Urinary bladder (tissue), 4 donors: Measurements from ENCODE around the gene CBFA2T2. TPM values are rescaled to one million over a fixed set of nuclear protein-coding genes. Genes with fewer than 3 reads are reported as not detected.
A peak's percentile ranks its signal among the peaks of the same experiment; 100 is the strongest.

Experiments
- DNase-seq: peaks from one replicate; pipeline ENCODE4 v3.0.0-alpha.2; 2015; ENCODE audit errors: extremely low spot score
- H3K27ac ChIP-seq: one replicate; pipeline ENCODE4 v1.5.1; 2013; ENCODE audit warnings: low read depth, mild to moderate bottlenecking, moderate library complexity
- H3K36me3 ChIP-seq: one replicate; pipeline ENCODE4 v1.6.1; 2013; ENCODE audit warnings: mild to moderate bottlenecking, moderate library complexity; ENCODE audit not compliant: insufficient read depth
- H3K4me1 ChIP-seq: one replicate; pipeline ENCODE4 v1.6.1; 2013; ENCODE audit warnings: mild to moderate bottlenecking, moderate library complexity; ENCODE audit not compliant: insufficient read depth
- H3K4me3 ChIP-seq: one replicate; pipeline ENCODE4 v1.5.1; 2013; ENCODE audit warnings: low read depth, low read length
- WGBS: extraction: QIAGEN DNeasy Blood & Tissue Kit; methylation state at CpG from one replicate; pipeline ENCODE4 v1.1.7; 2013; 5-methylcytosine and 5-hydroxymethylcytosine counted together
- polyA plus RNA-seq: library from polyadenylated mRNA; stranded (reverse); fragments of 200-250 nt; gene quantifications from one replicate; pipeline ENCODE4 v1.2.3, GENCODE V29; 2013
- total RNA-seq: library from RNA; depleted of rRNA; stranded (reverse); fragments of >200 nt; gene quantifications from one replicate; pipeline ENCODE4 v1.2.3, GENCODE V29; 2014
- donor health status: healthy with polysubstance abuse.
- donor health status: healthy.

CBFA2T2 gene
- total and polyA plus RNA-seq, 2 donors = 12.5 to 16.0 TPM

DNA sequence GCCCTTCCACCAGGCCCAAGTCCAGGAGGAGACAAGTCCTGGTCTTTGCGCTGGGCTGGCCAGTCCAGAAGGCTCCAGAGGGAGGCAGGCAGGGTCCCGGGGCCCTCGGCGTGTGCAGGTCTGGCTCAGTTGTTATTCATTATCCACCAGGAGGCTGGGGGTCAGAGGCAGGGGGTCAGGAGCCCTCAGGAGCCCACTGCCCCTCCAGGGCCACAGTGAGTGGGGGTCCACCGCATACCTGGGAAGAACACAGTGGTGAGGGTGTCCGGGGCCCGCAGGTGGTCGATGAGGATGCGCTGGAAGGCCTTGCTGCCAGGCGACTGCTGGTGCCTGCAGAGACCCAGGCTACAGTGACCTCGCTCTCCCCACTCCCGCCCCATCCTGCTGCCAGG is 167.8 kb downstream of the CBFA2T2 start:
- Histone ChIP-seq H3K36me3 (peaks cover 6% of the 10 kb centered on the region), H3K4me1 (no peaks in the 10 kb centered on the region), H3K4me3 (no peak overlapping the region), H3K27ac (no peak overlapping the region)
- DNase-seq = no peak
- WGBS = 94% methylated on average over 12 of the region's 12 CpGs

DNA sequence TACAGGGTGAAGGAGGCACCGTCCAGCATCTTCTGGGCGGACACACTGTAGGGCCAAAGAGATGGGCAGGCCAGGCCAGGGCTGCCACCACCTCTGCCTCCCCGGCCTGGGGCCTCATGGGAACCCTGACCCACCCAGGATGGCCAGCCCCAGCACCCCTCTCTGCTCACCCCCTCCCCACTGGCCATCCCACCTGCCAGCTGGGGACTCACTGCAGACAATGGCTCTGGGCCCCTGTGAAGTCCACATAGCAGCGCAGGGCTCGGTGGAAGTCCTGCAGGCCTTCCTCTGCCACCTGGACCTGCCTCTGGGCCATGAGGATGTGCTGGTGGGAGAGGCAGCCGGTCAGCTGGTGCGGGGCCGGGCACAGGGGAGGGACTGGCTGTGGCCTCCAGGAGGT is 168.6 kb downstream of the CBFA2T2 start:
- H3K27ac ChIP-seq = no peak overlapping the region
- no peak overlapping the region for H3K4me3 ChIP-seq
- peaks cover 6% of the 10 kb centered on the region for H3K36me3 ChIP-seq
- no peak for DNase-seq
- 96% methylated on average over 8 of the region's 8 CpGs for WGBS
- no peaks in the 10 kb centered on the region for H3K4me1 ChIP-seq

DNA sequence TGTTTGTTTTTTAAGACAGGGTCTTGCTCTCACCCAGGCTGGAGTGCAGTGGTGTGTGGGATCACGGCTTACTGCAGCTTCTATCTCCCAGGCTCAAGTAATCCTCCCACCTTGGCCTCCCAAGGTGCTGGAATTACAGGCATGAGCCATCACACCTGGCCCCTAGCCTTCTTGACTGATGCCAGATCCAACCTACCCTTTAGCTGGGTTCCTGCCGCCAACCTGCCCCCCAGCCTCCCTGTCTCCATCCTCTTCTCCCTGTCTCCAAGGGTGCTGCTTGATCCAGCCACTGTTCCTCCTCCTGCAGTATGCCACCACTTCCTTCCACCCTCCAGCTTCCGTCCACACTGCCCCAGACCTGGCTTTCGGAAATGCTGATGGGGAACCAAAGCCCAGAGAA is 169.0 kb downstream of the CBFA2T2 start:
- WGBS = 94% methylated on average over 4 of the region's 4 CpGs
- DNase-seq = no peak

GRCh38 chr20:33659341-33660034 is 169.6 kb downstream of the CBFA2T2 start:
- no peak overlapping the region for H3K27ac ChIP-seq
- WGBS = 95% methylated on average over 32 of the region's 32 CpGs

More for the DNA sequence above, 169.0 kb downstream of the CBFA2T2 start:
- no peak overlapping the region for H3K4me3 ChIP-seq
- H3K36me3 ChIP-seq = peaks cover 6% of the 10 kb centered on the region
- no peak overlapping the region for H3K27ac ChIP-seq
- H3K4me1 ChIP-seq = no peaks in the 10 kb centered on the region

GRCh38 chr20:33660035-33660684 is 170.3 kb downstream of the CBFA2T2 start:
- 95% methylated on average over 21 of the region's 21 CpGs for WGBS
- Histone ChIP-seq H3K27ac (no peak overlapping the region), H3K4me1 (no peaks in the 10 kb centered on the region), H3K4me3 (no peak overlapping the region), H3K36me3 (peaks cover 6% of the 10 kb centered on the region)
- no peak for DNase-seq

More at GRCh38 chr20:33659341-33660034, 169.6 kb downstream of the CBFA2T2 start:
- Histone ChIP-seq H3K4me1 (no peaks in the 10 kb centered on the region), H3K36me3 (peaks cover 6% of the 10 kb centered on the region), H3K4me3 (no peak overlapping the region)
- no peak for DNase-seq

- no peak for DNase-seq
- Histone ChIP-seq H3K4me1 (no peaks in the 10 kb centered on the region), H3K27ac (no peak overlapping the region), H3K36me3 (peaks cover 6% of the 10 kb centered on the region), H3K4me3 (no peak overlapping the region)
- WGBS = 94% methylated on average over 7 of the region's 7 CpGs
Measured at GRCh38 chr20:33660685-33661058, 170.8 kb downstream of the CBFA2T2 start.

DNA sequence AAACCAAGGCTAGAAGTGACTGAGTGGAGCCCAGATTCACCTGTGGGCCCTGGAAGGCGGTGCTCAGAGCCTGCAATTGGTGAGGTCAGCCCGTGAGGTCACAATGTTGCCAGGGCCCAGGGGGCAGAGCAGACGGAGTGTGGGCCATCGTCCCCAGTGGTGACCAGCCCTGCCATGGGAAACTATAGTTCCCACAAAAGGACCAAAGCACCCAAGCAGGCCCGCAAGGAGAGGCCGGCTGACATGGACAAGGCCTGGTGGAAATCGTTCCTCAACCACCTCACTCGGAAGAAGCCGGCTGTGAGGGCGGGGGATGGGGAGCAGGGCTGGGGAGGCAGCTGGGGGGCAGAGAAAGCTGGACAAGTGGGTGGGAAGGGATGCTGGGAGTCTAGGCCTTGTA is 172.3 kb downstream of the CBFA2T2 start, which contains the start of gene C20orf144:
Gene C20orf144 (plus strand): TSS at position 156 of the 400 bp plus-strand sequence. CDS start 19 bp downstream, at position 175.
- 95% methylated on average over 10 of the region's 10 CpGs for WGBS
- no peaks in the 10 kb centered on the region for H3K4me1 ChIP-seq
- peaks cover 6% of the 10 kb centered on the region for H3K36me3 ChIP-seq
- peak within 1 kb of the TSS; percentile 53 for H3K4me3 ChIP-seq
- no peak for DNase-seq
- peak within 1 kb of the TSS; percentile 57 for H3K27ac ChIP-seq

DNA sequence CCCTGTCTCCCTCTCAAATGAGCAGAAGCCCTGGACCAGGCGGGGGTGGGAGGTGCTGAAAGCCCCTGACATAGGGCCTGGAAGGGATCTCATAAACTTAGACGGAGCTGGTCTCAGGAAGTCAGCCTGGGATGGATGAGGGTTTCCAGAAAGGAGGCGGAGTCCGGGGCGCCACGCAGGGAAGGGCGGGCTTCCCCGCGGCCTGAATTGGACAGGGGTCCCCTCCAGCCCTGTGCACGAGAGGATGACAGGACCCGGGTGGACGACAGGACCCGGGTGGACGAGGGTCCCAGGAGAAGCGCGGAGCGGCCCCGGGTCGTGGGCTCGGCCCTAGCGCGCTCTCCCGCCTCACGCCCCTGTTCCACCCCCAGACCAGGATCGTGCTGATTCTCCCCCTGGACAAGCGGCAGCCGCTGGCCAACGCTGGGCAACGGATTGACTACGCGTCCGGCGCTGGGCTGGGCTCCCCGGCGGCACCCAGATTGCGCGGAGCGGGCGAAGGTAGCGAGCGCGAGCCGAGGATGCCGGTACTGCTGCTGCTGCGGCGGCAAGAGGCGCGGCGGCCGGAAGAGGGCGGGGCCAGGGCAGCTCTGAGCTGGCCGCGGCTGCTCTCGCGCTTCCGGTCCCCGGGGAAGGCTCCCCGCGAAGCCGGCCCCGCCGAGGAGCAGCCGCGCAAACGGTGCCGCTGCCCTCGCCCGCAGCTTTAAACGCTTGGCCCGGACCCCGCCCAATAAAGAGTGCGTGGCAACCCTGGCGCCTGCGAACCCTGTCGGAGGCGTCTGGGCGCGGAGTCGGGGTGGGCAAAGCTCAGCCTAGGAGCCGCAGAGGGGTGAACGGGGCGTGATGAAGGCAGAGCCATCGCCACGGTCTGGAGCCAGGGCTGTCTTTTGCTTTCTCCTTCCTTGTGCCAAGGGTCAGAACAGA is 173.5 kb downstream of the CBFA2T2 start:
- WGBS = under 1% methylated on average over 84 of the region's 84 CpGs
- H3K4me1 ChIP-seq = no peaks in the 10 kb centered on the region
- peaks cover 6% of the 10 kb centered on the region for H3K36me3 ChIP-seq
- peak overlapping the region; percentile 53 for H3K4me3 ChIP-seq
- peak overlapping the region; percentile 91 for H3K27ac ChIP-seq
- DNase-seq = no peak

DNA sequence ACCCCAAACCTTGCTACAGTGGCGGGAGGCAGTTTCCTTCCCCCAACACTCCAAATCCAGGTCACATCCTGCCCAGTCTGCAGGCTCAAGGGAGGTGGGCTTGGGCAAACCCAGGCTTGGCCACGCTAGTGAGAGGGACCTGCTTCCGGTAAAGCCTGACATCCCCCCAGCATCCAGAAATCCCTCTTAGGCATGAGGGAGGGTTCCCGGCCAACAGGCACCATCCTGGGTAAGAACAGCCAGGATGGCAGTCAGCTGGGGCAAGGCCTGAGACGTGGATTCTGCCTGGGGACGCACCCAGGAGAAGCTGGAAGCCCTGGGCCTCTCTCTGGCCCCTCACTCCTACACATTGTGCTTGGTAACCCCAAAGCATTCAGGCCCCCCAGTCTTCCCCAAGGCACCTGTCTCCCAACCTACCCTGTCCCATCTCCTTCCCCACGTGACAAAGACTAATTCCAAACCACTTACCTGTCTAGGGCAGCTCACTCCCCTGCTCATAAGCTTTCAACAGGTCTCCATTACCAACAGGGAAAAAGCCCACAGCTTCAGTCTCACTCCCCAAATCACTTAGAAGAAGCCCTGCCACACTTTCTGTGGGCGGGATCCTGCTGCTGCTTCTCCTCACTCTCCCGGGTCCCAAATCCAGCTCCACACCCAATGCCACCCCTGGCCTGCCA is 174.3 kb downstream of the CBFA2T2 start:
- Histone ChIP-seq H3K27ac (peak overlapping the region; percentile 91), H3K4me1 (no peaks in the 10 kb centered on the region), H3K4me3 (peak overlapping the region; percentile 53), H3K36me3 (peaks cover 3% of the 10 kb centered on the region)
- WGBS = 49% methylated on average over 9 of the region's 9 CpGs
- no peak for DNase-seq

GRCh38 chr20:33664762-33665144 is 174.9 kb downstream of the CBFA2T2 start:
- Histone ChIP-seq H3K36me3 (no peaks in the 10 kb centered on the region), H3K4me1 (no peaks in the 10 kb centered on the region), H3K27ac (no peak overlapping the region), H3K4me3 (no peak overlapping the region)
- no peak for DNase-seq
- 96% methylated on average over 2 of the region's 2 CpGs for WGBS

- H3K4me1 ChIP-seq = no peaks in the 10 kb centered on the region
- WGBS = 1% methylated on average over 50 of the region's 50 CpGs
- H3K4me3 ChIP-seq = peak within 1 kb of the TSS; percentile 41
- peak within 1 kb of the TSS; percentile 69 for H3K27ac ChIP-seq
- peak; percentile 89 for DNase-seq
- no peaks in the 10 kb centered on the region for H3K36me3 ChIP-seq
Measured at GRCh38 chr20:33666293-33667244, 176.7 kb downstream of the CBFA2T2 start, which contains the start of gene ACTL10. TSS of gene ACTL10 (plus strand) at chr20:33666943. CDS start at chr20:33667498, 555 bp downstream.

DNA sequence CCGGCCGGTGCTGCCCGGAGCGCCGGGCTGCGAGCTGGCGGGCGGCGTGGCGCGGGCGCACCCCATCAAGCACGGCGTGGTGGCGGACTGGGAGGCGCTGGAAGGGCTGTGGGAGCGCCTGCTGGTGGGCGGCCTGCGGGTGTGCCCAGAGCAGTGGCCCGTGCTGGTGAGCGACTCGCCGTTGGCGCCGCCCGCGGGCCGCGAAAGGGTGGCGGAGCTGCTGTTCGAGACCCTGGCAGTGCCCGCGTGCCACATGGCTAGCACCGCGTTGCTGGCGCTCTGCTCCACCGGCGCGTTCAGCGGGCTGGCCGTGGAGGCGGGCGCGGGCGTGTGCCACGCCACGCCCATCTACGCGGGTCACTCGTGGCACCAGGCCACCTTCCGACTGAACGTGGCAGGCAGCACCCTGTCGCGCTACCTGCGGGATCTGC is 177.4 kb downstream of the CBFA2T2 start:
- H3K36me3 ChIP-seq = no peaks in the 10 kb centered on the region
- H3K27ac ChIP-seq = peak overlapping the region; percentile 69
- H3K4me1 ChIP-seq = no peaks in the 10 kb centered on the region
- DNase-seq = no peak
- under 1% methylated on average over 55 of the region's 55 CpGs for WGBS
- peak overlapping the region; percentile 41 for H3K4me3 ChIP-seq
